RPMI7951 (cell line): ENCODE measurements around the gene RPL35. TPM values are rescaled to one million over a fixed set of nuclear protein-coding genes. Genes with fewer than 3 reads are reported as not detected.
"Not testable (repeated sequence)": the region's sequence is repeated elsewhere in the genome, so short reads cannot be mapped to it uniquely, and the experiment has no call there.

Source experiments
- DNase-seq: peaks from one replicate; pipeline ENCODE4 v3.0.0-alpha.2; 2012; ENCODE audit warnings: low read depth
- total RNA-seq: library from RNA; depleted of rRNA; stranded (reverse); fragments of >200 nt; shearing (Covaris generic); gene quantifications from 2 replicates; pipeline ENCODE4 v1.2.3, GENCODE V29; 2014

RPL35 gene
- total RNA-seq, 1 experiment from 2014 or later, result 2,253 TPM

DNA sequence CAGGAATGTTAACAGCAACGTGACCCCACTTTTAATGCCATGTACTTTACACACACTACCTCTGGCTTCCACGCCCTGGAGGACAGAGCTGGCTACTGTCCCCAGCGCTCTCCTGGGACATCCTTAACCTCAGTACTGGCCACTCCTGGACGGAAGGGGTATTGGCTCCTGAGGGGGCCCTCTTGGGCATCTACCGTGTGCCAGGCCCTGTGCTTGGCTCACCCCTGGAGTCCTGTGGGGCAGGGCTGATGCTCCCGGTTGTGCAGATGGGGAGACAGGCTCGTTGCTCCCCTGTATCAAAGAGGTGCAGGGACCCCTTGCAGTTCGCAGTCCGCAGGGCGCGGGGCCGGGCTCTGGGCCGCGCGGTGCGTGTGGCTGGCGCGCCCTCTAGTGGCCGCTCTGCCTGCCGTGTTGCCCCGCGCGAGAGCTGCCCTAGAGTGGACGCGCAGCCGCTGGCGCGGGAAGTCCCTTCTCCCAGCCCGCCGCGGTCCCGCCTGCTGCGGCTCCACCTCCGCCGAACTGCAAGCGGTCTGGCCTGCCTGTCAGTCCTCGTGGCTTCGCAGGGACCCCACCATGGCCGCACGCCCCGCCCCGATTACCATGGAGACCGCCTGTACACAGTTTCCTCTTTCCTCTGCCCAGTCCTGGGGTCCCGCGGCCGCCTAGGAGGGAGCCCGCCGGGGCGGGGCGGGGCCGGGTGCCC is 8.8 kb downstream of the RPL35 start, which contains the start of gene WDR38:
WDR38 (plus strand) TSS at position 632 of the 703 bp plus-strand sequence. CDS start 72 bp downstream, outside the sequence.
- DNase-seq, result peak; percentile 77

DNA sequence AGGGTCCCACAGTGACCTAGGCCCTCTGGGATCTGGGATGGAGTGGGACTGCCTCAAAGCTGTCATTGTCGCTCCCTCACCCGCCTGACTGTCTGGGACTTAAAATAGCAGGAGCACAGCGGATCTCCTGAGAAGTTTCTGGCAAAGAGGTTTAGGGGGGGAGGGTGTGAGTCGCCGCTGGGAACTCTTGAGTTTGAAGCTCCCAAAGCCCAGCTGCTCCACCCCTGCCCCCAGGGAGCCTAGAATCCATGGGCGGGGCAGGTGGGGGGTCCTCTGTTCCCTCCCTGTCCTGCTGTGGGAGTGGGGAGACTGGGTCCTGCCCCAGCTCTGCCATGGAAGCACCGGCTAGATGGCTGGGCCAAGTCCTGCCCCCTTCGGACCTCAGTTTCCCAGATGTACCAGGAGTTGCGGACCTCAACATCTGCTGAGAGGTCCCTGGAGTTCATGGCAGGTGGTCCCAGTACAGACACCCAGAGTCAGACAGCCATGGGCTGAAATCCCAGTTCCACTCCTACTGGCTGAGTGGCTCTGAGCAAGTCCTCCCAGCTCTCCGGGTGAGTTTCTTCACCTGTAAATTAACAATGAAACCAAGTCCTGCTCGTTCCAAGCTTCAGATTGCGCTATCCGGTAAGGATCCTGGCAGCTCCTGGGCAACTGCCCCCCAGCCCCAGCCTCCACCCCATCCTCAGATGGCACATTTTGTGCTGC is 9.5 kb downstream of the RPL35 start:
- DNase-seq, result no peak

DNA sequence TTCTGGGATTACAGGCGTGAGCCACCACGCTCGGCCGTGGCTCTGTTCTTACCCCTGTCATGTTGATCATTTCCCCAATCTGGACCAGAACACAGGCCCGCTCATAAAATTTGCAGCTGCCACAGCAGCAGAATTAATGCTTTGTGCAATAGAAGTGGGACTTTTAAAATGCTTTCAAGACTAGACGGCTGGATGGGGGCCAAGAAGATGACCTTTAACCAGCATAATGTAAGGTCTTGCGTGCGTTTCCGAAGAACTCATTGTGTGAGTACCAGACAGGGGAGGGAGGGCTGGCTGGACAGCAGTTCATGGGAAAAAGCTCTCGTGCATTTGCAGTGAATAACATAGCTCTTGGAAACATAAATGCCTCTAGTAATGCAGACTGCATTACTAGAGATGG is 12.0 kb downstream of the RPL35 start:
- DNase-seq, result peak; percentile 93

- DNase-seq, result no peak
Observed at GRCh38 chr9:124846969-124847368, 14.8 kb downstream of the RPL35 start.

GRCh38 chr9:124846467-124846866 is 15.3 kb downstream of the RPL35 start:
- DNase-seq, result not testable (repeated sequence)

DNA sequence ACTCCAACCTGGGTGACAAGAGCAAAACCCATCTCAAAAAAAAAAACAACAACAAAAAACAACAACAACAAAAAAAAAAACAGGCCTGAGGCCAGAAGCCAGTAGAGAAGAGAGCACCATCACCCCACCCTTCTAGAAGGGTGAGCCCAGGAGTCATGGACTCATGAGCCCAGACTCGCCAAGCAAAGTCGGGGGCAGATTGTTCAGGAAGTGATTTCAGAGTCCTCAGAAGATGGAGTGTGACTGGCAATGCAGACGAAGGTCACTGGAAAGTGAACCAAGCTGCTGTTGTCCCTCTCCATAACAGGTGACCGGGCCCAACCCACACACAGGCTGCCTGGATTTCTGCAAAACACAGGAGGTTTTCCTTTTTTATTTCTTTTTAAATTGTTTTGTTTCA is 17.5 kb downstream of the RPL35 start:
- no peak for DNase-seq

- DNase-seq, result no peak
Observed at GRCh38 chr9:124843456-124844034, 18.2 kb downstream of the RPL35 start.

DNA sequence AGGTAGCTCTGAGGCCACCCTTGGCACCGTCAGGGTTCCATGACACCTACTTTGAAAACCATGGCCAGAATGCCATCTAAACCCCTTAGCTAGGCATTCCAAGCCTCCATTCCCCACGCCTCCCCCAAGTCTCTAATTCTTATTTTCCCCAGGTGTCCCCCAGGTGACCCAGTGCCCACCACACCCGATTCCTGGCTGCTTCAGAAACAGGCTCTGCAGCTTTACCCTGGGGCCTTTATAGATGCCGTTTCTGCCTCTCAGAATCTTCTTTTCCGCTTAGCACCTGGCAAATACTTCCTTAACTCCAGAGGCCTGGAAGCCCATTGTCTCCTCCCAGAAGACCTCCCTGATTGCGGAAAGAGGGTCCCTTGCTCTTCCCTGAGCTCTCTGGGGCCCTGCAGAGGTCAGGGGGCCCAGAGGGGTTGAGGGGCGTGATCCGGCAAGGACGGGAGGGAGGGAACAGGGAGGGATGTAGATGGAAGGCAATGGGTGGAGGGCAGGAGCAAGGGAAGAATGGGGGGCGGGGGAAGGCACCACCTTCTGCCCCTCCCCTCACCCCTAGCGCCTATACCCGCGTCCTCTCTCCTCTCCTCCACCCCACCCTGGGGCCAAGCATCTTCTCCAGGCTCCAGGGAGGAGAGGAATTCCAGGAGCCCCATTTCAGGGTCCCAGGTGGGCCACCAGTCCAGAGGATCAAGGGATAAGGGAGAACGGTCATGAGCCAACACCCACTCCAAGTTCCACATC is 20.5 kb downstream of the RPL35 start:
- no peak for DNase-seq

DNA sequence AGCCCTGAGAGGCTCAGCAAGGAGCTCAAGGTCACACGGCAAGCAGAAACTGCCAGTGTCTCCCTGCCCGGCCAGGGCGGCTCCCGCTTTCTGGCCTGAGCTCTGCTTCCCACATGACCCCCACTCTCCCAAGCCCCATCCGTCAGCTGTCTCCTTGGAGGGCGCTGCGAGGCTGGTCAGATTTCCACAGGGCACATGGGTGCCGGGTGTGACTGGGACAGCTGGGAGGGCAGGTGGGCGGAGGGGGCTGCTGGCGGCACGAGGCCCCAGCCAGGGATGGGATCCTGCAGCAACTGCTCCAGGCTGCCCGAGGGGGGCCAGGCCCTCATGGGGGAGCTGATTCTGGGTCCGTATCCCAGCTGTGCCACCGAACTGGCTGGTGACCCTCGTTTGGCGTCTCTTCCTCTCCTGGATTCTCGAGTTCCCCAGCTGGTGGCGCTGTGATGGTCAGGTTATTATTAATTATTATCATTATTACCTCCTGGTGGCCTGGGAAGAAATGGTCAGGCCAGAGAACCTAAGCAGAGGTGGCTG is 21.4 kb downstream of the RPL35 start:
- DNase-seq, result no peak

DNA sequence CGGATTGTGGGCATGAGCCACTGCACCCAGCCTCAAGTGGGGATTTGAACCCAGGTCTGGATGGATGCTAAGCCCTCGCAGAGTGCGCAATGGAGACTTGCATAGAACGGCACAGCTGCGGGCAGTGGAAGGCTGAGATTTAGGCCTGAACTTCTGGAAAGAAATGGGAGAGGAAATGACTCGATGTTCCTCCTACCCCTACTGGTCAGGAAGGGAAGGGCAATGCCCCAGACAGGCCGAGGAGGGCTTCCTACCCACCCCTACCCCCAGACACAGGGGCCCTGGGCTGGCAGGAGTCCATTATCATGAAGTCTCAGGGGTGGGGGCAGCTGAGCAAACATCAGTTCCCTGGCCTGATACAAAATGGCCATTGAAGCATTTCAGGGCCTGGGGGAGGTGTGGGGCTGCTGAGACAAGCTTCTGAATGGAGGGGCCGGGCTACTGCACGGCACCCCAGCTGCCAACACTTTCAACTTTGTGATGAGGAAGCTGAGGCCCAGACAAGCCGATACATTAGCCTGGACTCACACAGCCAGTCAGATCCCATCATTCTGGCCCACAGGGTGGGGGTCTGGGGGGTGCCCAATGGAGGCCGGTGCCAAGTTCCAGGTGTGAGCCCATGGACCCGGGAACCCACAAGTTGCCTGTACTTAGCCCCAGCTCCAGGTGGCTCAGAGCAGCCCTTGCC is 22.0 kb downstream of the RPL35 start:
- DNase-seq, result no peak

DNA sequence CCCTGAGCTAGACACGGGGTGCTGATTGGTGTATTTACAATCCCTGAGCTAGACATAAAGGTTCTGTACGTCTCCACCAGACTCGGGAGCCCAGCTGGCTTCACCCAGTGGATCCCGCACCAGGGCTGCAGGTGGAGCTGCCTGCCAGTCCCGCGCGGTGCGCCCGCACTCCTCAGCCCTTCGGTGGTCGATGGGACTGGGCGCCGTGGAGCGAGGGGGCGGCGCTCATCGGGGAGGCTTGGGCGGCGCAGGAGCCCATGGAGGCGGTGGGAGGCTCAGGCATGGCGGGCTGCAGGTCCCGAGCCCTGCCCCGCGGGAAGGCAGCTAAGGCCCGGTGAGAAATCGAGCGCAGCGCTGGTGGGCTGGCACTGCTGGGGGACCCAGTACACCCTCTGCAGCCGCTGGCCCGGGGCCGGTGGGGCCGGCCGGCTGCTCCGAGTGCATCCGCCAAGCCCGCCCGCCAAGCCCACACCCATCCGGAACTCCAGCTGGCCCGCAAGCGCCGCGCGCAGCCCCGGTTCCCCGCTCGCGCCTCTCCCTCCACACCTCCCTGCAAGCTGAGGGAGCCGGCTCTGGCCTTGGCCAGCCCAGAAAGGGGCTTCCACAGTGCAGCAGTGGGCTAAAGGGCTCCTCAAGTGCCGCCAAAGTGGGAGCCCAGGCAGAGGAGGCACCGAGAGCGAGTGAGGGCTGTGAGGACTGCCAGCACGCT is 23.0 kb downstream of the RPL35 start:
- not testable (repeated sequence) for DNase-seq

DNA sequence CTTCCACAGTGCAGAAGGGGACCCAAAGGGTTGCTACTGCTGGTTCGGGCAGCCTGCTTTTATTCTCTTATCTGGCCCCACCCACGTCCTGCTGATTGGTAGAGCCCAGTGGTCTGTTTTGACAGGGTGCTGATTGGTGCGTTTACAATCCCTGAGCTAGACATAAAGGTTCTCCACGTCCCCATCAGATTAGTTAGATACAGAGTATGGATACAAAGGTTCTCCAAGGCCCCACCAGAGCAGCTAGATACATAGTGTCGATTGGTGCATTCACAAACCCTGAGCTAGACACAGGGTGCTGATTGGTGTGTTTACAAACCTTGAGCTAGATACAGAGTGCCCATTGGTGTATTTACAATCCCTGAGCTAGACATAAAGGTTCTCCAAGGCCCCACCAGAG is 23.6 kb downstream of the RPL35 start:
- DNase-seq, result not testable (repeated sequence)

DNA sequence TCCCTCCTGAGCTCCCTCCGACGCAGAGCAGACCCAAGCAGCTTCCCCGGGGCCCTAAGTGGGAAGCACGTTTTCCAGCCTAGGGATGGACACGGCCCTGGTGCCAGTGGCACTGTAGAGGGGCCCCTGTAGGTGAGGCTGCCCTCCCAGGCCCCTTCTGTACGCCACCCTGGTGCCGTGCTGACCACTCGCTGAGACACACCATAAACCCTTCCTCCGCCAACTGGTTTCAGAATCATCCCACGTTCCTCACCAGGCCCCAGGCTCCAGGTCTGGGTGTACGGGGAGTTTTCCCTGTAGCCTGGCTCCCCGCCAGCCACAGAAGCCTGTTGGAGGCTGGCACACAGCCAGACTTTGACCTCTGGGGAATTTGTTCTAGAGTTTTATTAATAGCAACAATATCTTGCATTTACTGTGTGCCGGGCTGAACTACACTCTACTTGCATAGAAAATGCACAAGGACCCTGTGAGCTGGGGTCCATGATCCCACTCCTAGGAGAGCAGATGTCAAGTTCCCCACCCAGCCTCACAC is 26.7 kb downstream of the RPL35 start:
- peak; percentile 87 for DNase-seq

- peak; percentile 82 for DNase-seq
Observed at GRCh38 chr9:124834591-124834990, 27.2 kb downstream of the RPL35 start.

GRCh38 chr9:124831642-124832364 is 30.0 kb downstream of the RPL35 start:
- no peak for DNase-seq

- DNase-seq, result no peak
Observed at GRCh38 chr9:124830593-124830992, 31.2 kb downstream of the RPL35 start.

- no peak for DNase-seq
Observed at GRCh38 chr9:124829334-124829669, 32.5 kb downstream of the RPL35 start.

- no peak for DNase-seq
Observed at GRCh38 chr9:124828489-124829333, 33.0 kb downstream of the RPL35 start.
